ENCODE measurements around the gene OSTF1. TPM values are rescaled to one million over a fixed set of nuclear protein-coding genes. Genes with fewer than 3 reads are reported as not detected.

Gene OSTF1
- total RNA-seq, 4 donors from 2014 or later: 3.3 to 54.4 (median 32.2) TPM

DNA sequence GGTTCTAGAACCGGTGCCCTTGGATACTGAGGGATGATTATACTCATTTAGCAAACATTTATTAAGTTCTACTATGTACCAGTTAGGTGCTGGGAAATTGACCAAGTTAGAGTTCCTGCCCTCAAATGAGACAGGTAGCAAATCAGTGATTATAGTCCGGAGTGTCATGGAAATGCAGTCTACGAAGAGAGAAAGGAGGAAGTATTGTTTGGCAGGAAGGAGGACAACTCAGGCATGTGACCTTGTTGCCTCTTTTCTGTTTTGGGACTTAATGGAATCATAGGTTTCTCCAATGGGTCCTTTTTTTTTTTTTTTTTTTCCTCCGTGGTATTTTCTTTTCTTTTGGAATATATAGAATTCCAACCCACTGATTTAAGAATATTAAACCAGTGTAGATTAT, 28.0 kb downstream of the OSTF1 start:
- H3K4me3 ChIP-seq: no peak overlapping the region
- DNase-seq: no peak
- intact Hi-C loops (cut with DNase I; ENCODE audit: low total_unique reads): no loop called here
- no peaks in the 10 kb centered on the region for H3K4me1 ChIP-seq
- H3K27ac ChIP-seq: no peak overlapping the region
- H3K36me3 ChIP-seq: no peaks in the 10 kb centered on the region
- TF ChIP-seq POLR2A (IDR thresholded peaks at IDR 0.05) (no peak), CTCF (IDR thresholded peaks at IDR 0.05) (no peak)
- H3K27me3 ChIP-seq: no peaks in the 10 kb centered on the region
- no peaks in the 10 kb centered on the region for H3K9me3 ChIP-seq

GRCh38 chr9:75117564-75117963, 29.2 kb downstream of the OSTF1 start:
- Histone ChIP-seq H3K4me1 (no peaks in the 10 kb centered on the region), H3K9me3 (no peaks in the 10 kb centered on the region), H3K4me3 (no peak overlapping the region), H3K27me3 (no peaks in the 10 kb centered on the region), H3K36me3 (no peaks in the 10 kb centered on the region), H3K27ac (no peak overlapping the region)
- intact Hi-C loops (cut with DNase I; ENCODE audit: low total_unique reads): no loop called here
- no peak for DNase-seq
- no peak for TF ChIP-seq CTCF (IDR thresholded peaks at IDR 0.05)
- TF ChIP-seq POLR2A (IDR thresholded peaks at IDR 0.05): no peak

DNA sequence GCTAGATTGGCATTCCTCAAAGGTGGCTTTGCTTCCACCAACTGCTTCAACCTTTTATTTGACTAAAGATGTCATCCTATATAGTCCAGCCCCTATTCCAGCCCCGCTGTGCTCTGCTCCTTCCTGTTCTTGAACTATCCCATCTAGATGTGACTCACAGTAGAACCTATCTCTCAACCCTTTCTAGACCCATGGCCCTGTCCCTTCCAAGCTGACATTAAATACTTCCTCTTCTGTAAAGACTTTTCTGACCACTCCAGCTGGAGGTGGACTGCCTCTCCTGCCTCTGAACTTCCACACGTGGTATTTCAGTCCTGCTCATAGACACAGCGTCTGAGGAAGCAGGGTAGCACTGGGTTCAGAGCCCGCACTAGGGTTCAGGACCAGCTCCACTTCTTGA, 32.4 kb downstream of the OSTF1 start:
- Histone ChIP-seq H3K27ac (no peak overlapping the region), H3K27me3 (no peaks in the 10 kb centered on the region), H3K9me3 (no peaks in the 10 kb centered on the region), H3K36me3 (no peaks in the 10 kb centered on the region), H3K4me3 (no peak overlapping the region), H3K4me1 (no peaks in the 10 kb centered on the region)
- no peak for DNase-seq
- intact Hi-C loops (cut with DNase I; ENCODE audit: low total_unique reads): no loop called here
- no peak for TF ChIP-seq POLR2A (IDR thresholded peaks at IDR 0.05)
- no peak for TF ChIP-seq CTCF (IDR thresholded peaks at IDR 0.05)

GRCh38 chr9:75121914-75122558, 33.7 kb downstream of the OSTF1 start:
- H3K27me3 ChIP-seq: no peaks in the 10 kb centered on the region
- H3K9me3 ChIP-seq: no peaks in the 10 kb centered on the region
- no peak overlapping the region for H3K4me3 ChIP-seq
- no peak for TF ChIP-seq CTCF (IDR thresholded peaks at IDR 0.05)
- no peak for TF ChIP-seq POLR2A (IDR thresholded peaks at IDR 0.05)
- H3K27ac ChIP-seq: no peak overlapping the region
- no peak for DNase-seq
- H3K36me3 ChIP-seq: no peaks in the 10 kb centered on the region
- no peaks in the 10 kb centered on the region for H3K4me1 ChIP-seq
- intact Hi-C loops (cut with DNase I; ENCODE audit: low total_unique reads): no loop called here

DNA sequence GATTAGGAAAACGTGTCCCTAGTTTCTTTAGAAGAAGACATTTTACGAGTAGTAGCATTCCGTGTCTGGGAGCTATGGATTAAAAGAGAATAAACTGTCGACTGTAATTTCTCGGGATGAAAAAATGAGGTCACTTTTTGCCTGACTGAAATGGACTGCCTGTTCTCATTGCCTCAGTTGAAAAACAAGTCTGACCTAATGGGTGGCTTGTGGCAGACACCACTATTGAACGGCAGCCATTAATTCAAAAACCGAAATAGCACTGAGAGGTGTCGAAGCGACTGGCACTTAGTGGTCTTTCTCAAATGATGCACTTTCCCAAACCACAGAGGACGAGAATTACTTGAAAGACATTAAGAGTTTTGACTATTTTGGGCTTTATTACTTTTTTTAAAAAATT, 35.4 kb downstream of the OSTF1 start:
- no peaks in the 10 kb centered on the region for H3K27me3 ChIP-seq
- no peaks in the 10 kb centered on the region for H3K36me3 ChIP-seq
- H3K4me3 ChIP-seq: no peak overlapping the region
- TF ChIP-seq POLR2A (IDR thresholded peaks at IDR 0.05) (no peak), CTCF (IDR thresholded peaks at IDR 0.05) (no peak)
- no peak for DNase-seq
- no peak overlapping the region for H3K27ac ChIP-seq
- H3K9me3 ChIP-seq: no peaks in the 10 kb centered on the region
- intact Hi-C loops (cut with DNase I; ENCODE audit: low total_unique reads): no loop called here
- H3K4me1 ChIP-seq: no peaks in the 10 kb centered on the region

Data from uterus (tissue), 4 donors.